NCI-H2196 (cell line): ENCODE data around the gene PRKAR1B.

Experiments used
- DNase-seq: peaks from one replicate; lab custom pipeline; 2025; ENCODE audit not compliant: unreplicated experiment; lab: John Stamatoyannopoulos, UW

Gene PRKAR1B

GRCh38 chr7:548401-548800, 178.7 kb downstream of the PRKAR1B start:
- no peak for DNase-seq

GRCh38 chr7:545470-545869, 181.6 kb downstream of the PRKAR1B start:
- DNase-seq, result no peak

GRCh38 chr7:544338-545221, 182.5 kb downstream of the PRKAR1B start:
- DNase-seq, result no peak

GRCh38 chr7:543501-544337, 183.4 kb downstream of the PRKAR1B start:
- no peak for DNase-seq

- no peak for DNase-seq
These were observed 184.2 kb downstream of the PRKAR1B start for GRCh38 chr7:542713-543500.

- DNase-seq, result no peak
These were observed 184.9 kb downstream of the PRKAR1B start for GRCh38 chr7:542131-542712.

DNA sequence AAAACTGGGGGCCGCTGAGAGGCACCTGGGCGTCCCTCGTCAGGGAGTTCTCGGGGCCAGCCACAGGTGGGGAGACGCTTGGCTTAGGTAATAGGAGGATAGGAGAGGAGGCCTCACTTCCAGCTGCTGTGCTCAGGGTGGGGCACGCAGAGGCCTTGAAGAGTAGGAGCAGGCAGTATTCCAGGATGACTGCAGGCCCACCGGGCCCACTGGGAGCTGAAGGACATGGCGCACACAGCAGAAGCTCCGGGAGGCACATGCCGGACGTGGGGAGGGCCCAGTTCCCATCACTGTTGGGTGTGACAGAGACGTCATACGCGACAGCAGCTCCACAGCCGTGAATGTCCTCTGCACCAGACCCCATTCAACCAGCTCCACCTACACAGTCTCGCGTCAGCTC, 185.4 kb downstream of the PRKAR1B start:
- DNase-seq, result no peak

GRCh38 chr7:540997-541396, 186.1 kb downstream of the PRKAR1B start:
- DNase-seq, result no peak

DNA sequence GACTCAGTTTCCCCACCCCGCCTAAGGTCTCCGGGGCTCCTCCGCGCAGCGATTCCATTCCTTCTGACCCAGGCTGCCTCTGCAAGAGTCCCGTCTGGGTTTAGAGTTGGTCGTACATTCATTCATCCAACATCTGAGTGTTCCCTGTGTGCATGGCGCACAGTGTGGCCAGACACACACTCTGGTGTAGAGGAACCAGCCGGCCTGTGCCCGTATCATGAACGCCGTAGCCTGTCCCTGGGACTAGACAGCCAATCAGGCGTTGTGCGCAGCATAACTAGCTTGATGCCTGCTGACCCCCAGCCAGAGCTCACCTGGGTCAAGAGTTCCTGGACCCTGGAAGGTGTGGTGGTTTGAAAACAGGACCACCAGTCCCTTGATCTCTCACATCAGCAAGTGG, 186.5 kb downstream of the PRKAR1B start:
- no peak for DNase-seq

- no peak for DNase-seq
These were observed 187.2 kb downstream of the PRKAR1B start for GRCh38 chr7:539731-540411.

DNA sequence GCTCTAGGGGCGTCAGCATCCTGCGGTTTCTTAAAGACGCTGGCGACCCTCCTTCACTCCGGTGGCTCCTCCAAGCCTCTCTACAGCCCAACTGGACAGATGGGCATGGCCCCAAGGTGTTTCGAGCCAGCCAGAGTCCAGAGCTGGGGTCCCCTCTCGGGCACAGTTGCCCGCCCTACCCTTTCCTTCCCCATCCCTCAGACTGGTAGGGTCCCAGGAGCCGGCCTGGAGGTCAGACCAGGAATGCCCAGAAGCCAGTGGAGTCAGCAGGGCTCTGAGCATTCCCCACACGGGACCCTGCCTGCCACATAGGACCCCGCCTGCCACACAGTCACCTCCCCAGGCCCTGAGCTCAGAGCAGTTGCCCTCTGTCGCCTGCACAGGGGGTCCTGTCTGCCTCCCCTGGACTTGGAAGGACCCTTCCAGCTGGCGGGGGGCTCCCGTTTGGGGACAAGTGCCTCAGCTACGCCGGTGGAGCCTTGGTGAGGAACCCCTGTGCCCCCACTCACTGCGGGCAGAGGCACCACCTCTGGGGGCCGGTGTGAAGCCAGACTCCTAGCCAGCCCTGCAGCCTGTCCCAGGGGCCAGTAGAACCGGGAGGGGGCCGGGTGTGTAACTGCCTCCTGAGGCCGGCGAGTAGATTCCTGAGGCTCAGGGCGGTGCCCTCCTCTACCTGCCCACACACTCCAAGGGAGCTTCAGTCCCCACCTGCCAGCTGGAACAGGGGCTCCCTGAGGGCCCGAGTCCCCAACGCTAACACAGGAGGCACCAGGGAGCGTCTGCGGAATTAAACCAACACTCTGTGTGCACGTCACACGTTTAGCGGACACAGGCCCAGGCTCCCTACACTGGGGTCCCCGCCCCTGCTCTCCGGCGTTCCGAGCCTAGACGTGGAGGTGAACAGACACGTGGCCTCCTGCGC, 188.1 kb downstream of the PRKAR1B start:
- no peak for DNase-seq

- no peak for DNase-seq
These were observed 189.0 kb downstream of the PRKAR1B start for GRCh38 chr7:537911-538634.

DNA sequence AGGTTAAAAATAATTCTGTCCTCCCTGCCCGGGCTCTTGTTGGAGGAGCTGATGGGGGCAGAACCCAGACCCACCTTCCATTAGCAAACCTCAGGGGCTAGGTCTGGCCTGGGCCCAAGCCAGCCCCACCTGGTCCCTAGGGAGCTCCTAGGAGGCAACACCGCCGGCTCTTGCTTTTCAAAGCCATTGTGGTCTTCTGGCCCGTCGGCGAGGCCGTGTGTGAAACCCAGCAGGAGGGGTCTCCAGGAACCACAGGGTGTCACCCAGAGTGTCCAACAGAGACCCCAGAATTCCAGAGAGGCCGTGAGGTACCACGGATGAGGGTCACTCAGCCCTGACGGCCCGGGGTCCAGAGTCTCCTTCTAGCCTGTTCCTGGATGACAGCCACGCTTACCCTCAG, 190.8 kb downstream of the PRKAR1B start:
- DNase-seq, result no peak

- no peak for DNase-seq
These were observed 192.1 kb downstream of the PRKAR1B start for GRCh38 chr7:534959-535358.

GRCh38 chr7:534075-534474, 193.0 kb downstream of the PRKAR1B start:
- DNase-seq, result no peak

GRCh38 chr7:533266-533665, 193.8 kb downstream of the PRKAR1B start:
- no peak for DNase-seq

DNA sequence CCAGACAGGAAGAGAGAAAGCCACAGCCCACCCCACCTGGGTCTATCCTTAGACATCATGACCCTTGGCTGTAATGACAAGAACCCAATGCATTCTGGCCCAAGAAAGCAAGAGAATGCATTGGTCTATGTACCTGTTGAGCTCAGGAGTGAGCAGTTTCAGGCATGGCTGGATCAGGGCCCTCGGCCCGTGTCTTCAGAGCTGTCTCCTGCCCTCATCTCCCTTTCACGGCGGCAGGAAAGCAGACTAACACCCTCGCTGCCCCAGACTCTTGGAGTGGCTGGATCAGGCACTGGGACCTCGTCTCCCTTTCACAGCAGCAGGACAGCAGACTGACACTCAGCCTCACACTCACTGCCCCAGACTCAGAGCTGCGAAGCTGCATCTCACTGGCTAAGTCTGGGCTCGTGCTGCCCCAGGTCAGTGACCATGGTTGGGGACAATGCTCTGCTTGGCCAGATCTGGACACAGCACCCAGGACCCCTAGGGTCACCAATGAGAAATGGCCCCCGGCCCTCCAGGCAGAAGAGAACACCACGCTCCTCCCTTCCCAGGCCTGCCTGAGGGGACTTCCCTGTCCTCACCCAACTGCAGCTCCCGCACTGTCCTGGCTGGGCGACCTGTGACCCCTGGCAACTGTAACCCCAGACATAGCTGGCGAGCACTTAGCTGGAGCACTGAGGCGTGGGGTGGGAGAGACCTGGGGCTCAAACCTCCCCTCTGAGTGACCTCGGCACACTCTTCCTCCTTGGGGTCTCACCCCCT, 194.5 kb downstream of the PRKAR1B start:
- no peak for DNase-seq

- no peak for DNase-seq
These were observed 195.3 kb downstream of the PRKAR1B start for GRCh38 chr7:531777-532176.
